ENCODE measurements around the gene FEM1C.

GRCh38 chr5:115551415-115551814 is 6.8 kb upstream of the FEM1C start:
- no peak for TF ChIP-seq CTCF (IDR thresholded peaks at IDR 0.05)
- TF ChIP-seq POLR2A (IDR thresholded peaks at IDR 0.05), result no peak
